ENCODE data around the gene ZBTB20.

DNA sequence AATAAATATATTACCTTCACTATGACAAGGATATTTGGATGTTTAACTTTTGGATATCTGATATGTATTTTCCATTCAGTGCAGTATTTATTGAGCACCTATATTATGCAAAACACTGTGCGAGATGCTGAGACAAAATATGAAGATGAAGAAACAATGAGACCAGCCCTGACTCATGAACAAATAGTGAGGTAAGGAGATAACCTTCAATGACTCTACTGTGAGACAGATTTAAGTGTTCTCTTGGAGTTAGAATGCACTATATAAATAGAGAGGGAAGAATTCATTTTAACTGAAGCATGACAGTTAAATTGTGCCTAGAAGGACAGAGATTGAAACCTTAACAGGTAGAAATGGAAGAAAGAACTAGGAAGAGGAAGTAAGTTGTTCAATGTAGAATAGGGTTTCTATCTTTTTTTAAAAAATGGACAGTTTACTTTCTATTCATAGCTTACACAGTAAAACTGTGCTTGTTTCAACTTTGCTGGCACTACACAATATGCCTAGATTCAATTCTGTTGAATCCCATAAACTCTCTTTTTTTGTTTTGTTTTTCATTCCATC is 124.2 kb downstream of the ZBTB20 start:
- no peak for TF ChIP-seq POLR2A (IDR thresholded peaks at IDR 0.05)
- TF ChIP-seq, protein P1, sequence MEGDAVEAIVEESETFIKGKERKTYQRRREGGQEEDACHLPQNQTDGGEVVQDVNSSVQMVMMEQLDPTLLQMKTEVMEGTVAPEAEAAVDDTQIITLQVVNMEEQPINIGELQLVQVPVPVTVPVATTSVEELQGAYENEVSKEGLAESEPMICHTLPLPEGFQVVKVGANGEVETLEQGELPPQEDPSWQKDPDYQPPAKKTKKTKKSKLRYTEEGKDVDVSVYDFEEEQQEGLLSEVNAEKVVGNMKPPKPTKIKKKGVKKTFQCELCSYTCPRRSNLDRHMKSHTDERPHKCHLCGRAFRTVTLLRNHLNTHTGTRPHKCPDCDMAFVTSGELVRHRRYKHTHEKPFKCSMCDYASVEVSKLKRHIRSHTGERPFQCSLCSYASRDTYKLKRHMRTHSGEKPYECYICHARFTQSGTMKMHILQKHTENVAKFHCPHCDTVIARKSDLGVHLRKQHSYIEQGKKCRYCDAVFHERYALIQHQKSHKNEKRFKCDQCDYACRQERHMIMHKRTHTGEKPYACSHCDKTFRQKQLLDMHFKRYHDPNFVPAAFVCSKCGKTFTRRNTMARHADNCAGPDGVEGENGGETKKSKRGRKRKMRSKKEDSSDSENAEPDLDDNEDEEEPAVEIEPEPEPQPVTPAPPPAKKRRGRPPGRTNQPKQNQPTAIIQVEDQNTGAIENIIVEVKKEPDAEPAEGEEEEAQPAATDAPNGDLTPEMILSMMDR (IDR thresholded peaks at IDR 0.05) = no peak
